ENCODE data around the gene RNF208.
A peak's percentile ranks its signal among the peaks of the same experiment; 100 is the strongest.
"Not testable (repeated sequence)": the region's sequence is repeated elsewhere in the genome, so short reads cannot be mapped to it uniquely, and the experiment has no call there.

The RNF208 gene

GRCh38 chr9:137240318-137240840 is 18.3 kb upstream of the RNF208 start:
- DNase-seq (ENCODE audit: low spot score): no peak

- not testable (repeated sequence) for DNase-seq (ENCODE audit: low spot score)
These were observed 17.6 kb upstream of the RNF208 start for GRCh38 chr9:137239541-137240200.

- no peak for DNase-seq (ENCODE audit: low spot score)
These were observed 16.0 kb upstream of the RNF208 start for GRCh38 chr9:137237759-137238726.

GRCh38 chr9:137236936-137237421 is 14.9 kb upstream of the RNF208 start:
- no peak for DNase-seq (ENCODE audit: low spot score)

GRCh38 chr9:137236238-137236935 is 14.3 kb upstream of the RNF208 start:
- DNase-seq (ENCODE audit: low spot score): peak; percentile 77

GRCh38 chr9:137235424-137236237 is 13.6 kb upstream of the RNF208 start:
- DNase-seq (ENCODE audit: low spot score): no peak

- DNase-seq (ENCODE audit: low spot score): no peak
These were observed 12.9 kb upstream of the RNF208 start for GRCh38 chr9:137234758-137235423.

- no peak for DNase-seq (ENCODE audit: low spot score)
These were observed 12.1 kb upstream of the RNF208 start for GRCh38 chr9:137234055-137234697.

- DNase-seq (ENCODE audit: low spot score): no peak
These were observed 11.3 kb upstream of the RNF208 start for GRCh38 chr9:137233143-137233980.

- no peak for DNase-seq (ENCODE audit: low spot score)
These were observed 10.5 kb upstream of the RNF208 start for GRCh38 chr9:137232510-137232909.

GRCh38 chr9:137232101-137232500 is 10.1 kb upstream of the RNF208 start:
- no peak for DNase-seq (ENCODE audit: low spot score)

- no peak for DNase-seq (ENCODE audit: low spot score)
These were observed 9.5 kb upstream of the RNF208 start for GRCh38 chr9:137231372-137232039.

GRCh38 chr9:137230705-137231371 is 8.8 kb upstream of the RNF208 start, which contains the start of gene SLC34A3:
Gene SLC34A3 (plus strand): TSS chr9:137230901. CDS start chr9:137231703, 802 bp downstream.
- DNase-seq (ENCODE audit: low spot score): no peak

- no peak for DNase-seq (ENCODE audit: low spot score)
These were observed 8.1 kb upstream of the RNF208 start for GRCh38 chr9:137229903-137230704.

- no peak for DNase-seq (ENCODE audit: low spot score)
These were observed 7.2 kb upstream of the RNF208 start for GRCh38 chr9:137228968-137229896.

GRCh38 chr9:137228506-137228967 is 6.5 kb upstream of the RNF208 start:
- DNase-seq (ENCODE audit: low spot score): no peak
